K562 (cell line): ENCODE results near the gene HEMGN. TPM values are rescaled to one million over a fixed set of nuclear protein-coding genes. Genes with fewer than 3 reads are reported as not detected.

ENCODE experiments used
- AFF1 ChIP-seq, 2 experiments: fragments of 450-650 bp; IDR thresholded peaks; 2 replicates each; pipeline ENCODE4 v1.6.1; 2018; ENCODE audit warnings: mild to moderate bottlenecking in 2 of 2, low read depth in 1 of 2; ENCODE audit not compliant: partially characterized antibody in 2 of 2
- ARHGAP35 ChIP-seq: fragments of 450-650 bp; IDR thresholded peaks from 2 replicates; pipeline ENCODE4 v1.6.1; 2018; ENCODE audit not compliant: partially characterized antibody
- DIDO1 ChIP-seq: fragments of 450-650 bp; IDR thresholded peaks from 2 replicates; pipeline ENCODE4 v1.6.1; 2016; ENCODE audit warnings: low read depth, missing biosample characterization, missing genetic modification characterization
- FOXP1 ChIP-seq: sonication (generic); formaldehyde crosslinking; IDR thresholded peaks from 2 replicates; pipeline ENCODE4 v1.8.0; 2022; ENCODE audit warnings: mild to moderate bottlenecking, missing genetic modification reagents
- GABPB1 ChIP-seq: sonication (generic); formaldehyde crosslinking; IDR thresholded peaks from 2 replicates; pipeline ENCODE4 v1.8.0; 2022; ENCODE audit warnings: mild to moderate bottlenecking, missing genetic modification reagents
- HDAC8 ChIP-seq: fragments of 450-650 bp; IDR thresholded peaks from 2 replicates; pipeline ENCODE4 v1.6.1; 2016; ENCODE audit warnings: mild to moderate bottlenecking, missing genetic modification characterization, moderate library complexity, missing compliant biosample characterization
- HEY1 ChIP-seq: fragments of 250-450 bp; sonication (Bioruptor Pico); IDR thresholded peaks from 2 replicates; pipeline ENCODE4 v1.5.0; 2020; ENCODE audit warnings: mild to moderate bottlenecking, moderate library complexity, borderline replicate concordance
- HOXB6 ChIP-seq: fragments of 250-450 bp; sonication (Bioruptor Pico); IDR thresholded peaks from 2 replicates; pipeline ENCODE4 v1.5.1; 2022; ENCODE audit warnings: mild to moderate bottlenecking, borderline replicate concordance
- KHSRP ChIP-seq: fragments of 450-650 bp; IDR thresholded peaks from 2 replicates; pipeline ENCODE4 v1.6.1; 2017
- MAFF ChIP-seq: IDR thresholded peaks from 2 replicates; pipeline ENCODE4 v1.6.1; 2012; ENCODE audit warnings: low read length, improper control_type of control experiment
- MXI1 ChIP-seq: IDR thresholded peaks from 2 replicates; pipeline ENCODE4 v1.6.1; 2011; ENCODE audit warnings: low read depth, mild to moderate bottlenecking, improper control_type of control experiment, low read length
- NKRF ChIP-seq: fragments of 450-650 bp; IDR thresholded peaks from 2 replicates; pipeline ENCODE4 v1.6.1; 2016; ENCODE audit warnings: borderline replicate concordance
- POLR2B ChIP-seq: fragments of 450-650 bp; IDR thresholded peaks from 2 replicates; pipeline ENCODE4 v1.6.1; 2018; ENCODE audit warnings: low read depth; ENCODE audit not compliant: partially characterized antibody
- SIN3B ChIP-seq: fragments of 450-650 bp; IDR thresholded peaks from 2 replicates; pipeline ENCODE4 v1.6.1; 2017; ENCODE audit warnings: low read depth, mild to moderate bottlenecking, moderate library complexity
- STAT5A ChIP-seq: IDR thresholded peaks from 2 replicates; pipeline ENCODE4 v1.6.1; 2012; ENCODE audit warnings: low read length, inconsistent platforms, borderline replicate concordance
- U2AF1 ChIP-seq: fragments of 200-400 bp; formaldehyde crosslinking; optimal IDR thresholded peaks from 2 replicates; pipeline ENCODE3; 2017; ENCODE audit warnings: mild to moderate bottlenecking, low read depth, low read length, moderate library complexity
- ZNF140 ChIP-seq: fragments of 250-450 bp; sonication (Bioruptor Pico); IDR thresholded peaks from 2 replicates; pipeline ENCODE4 v1.8.0; 2021; ENCODE audit warnings: moderate library complexity, mild to moderate bottlenecking, inconsistent platforms
- ZNF197 ChIP-seq: fragments of 200-800 bp; sonication (Bioruptor generic); IDR thresholded peaks from 2 replicates; pipeline ENCODE4 v1.6.1; 2016; ENCODE audit warnings: low read depth, missing genetic modification characterization, missing compliant biosample characterization
- ZNF639 ChIP-seq, 2 experiments: fragments of 200-800 bp in 1 of 2; sonication (Bioruptor generic) in 1 of 2; sonication (generic) in 1 of 2; formaldehyde crosslinking in 1 of 2; IDR thresholded peaks in 1 of 2; conservative IDR thresholded peaks in 1 of 2; 2 replicates each; pipeline versions ENCODE4 v1.5.0 to v1.6.1; 2016 to 2020; ENCODE audit warnings: missing compliant biosample characterization in 1 of 2, missing genetic modification characterization in 1 of 2, missing genetic modification reagents in 1 of 2
- ZNF655 ChIP-seq: fragments of 250-450 bp; sonication (Bioruptor Pico); IDR thresholded peaks from 2 replicates; pipeline ENCODE4 v1.5.0; 2021
- polyA plus RNA-seq, 8 experiments: library from polyadenylated mRNA; depleted of rRNA in 4 of 8; stranded (reverse) in 5 of 8; unstranded in 3 of 8; fragments of >200 nt; fragmentation: Nextera tagmentation in 2 of 8; fragmentation: Illumina TruSeq in 1 of 8; extraction: Ambion mirVana in 2 of 8; extraction: Trizol in 1 of 8; gene quantifications; 2 replicates each; pipeline versions ENCODE4 v1.2.1 to v1.2.3, GENCODE V29; 2011 to 2014; ENCODE audit warnings: inconsistent platforms in 1 of 8, missing spikeins in 1 of 8
- total RNA-seq, 7 experiments: library from RNA; depleted of rRNA in 6 of 7; stranded (reverse); fragments of >200 nt in 6 of 7; fragmentation: Illumina TruSeq in 2 of 7; extraction: Trizol in 2 of 7; gene quantifications; 2 replicates each; pipeline versions ENCODE4 v1.2.1 to v1.2.3, GENCODE V29; 2011 to 2021; ENCODE audit warnings: low replicate concordance in 1 of 7

The HEMGN gene
- total and polyA plus RNA-seq, 9 of the 15 experiments (the other 6 are each of a cell fraction or from before 2014, with no cell fraction given): 56.3 to 258 (median 137) TPM

GRCh38 chr9:97938081-97938644 is at the start of gene HEMGN (continued):
- peak in 1 of 2 experiments; percentile 37; a peak in 1 of 4 replicates for TF ChIP-seq ZNF639 (CRISPR knock-in tag; conservative IDR thresholded peaks at IDR 0.05 in 1 of 2, IDR thresholded peaks at IDR 0.05 in 1 of 2)
- TF ChIP-seq FOXP1 (CRISPR knock-in tag): peak; percentile 60; the same call in 1 of the 2 replicates
- TF ChIP-seq MXI1: peak; percentile 86
- TF ChIP-seq NKRF: no peak
- TF ChIP-seq ARHGAP35: no peak
- TF ChIP-seq ZNF140 (CRISPR knock-in tag): no peak
- TF ChIP-seq KHSRP: peak; percentile 67
- no peak for TF ChIP-seq HDAC8 (tag)
- no peak for TF ChIP-seq HOXB6 (CRISPR knock-in tag)
- TF ChIP-seq ZNF197 (CRISPR knock-in tag): no peak
- TF ChIP-seq U2AF1: no peak
- no peak for TF ChIP-seq HEY1 (CRISPR knock-in tag)
- no peak for TF ChIP-seq DIDO1 (tag)
- peak; percentile 77 to 90 for TF ChIP-seq AFF1 (IDR thresholded peaks at IDR 0.05; ENCODE audit: low read depth in 1 of 2, partially characterized antibody in 2 of 2)
- TF ChIP-seq MAFF: peak; percentile 29; the same call in 1 of the 2 replicates
- no peak for TF ChIP-seq POLR2B
- TF ChIP-seq ZNF655 (CRISPR knock-in tag): no peak
- no peak for TF ChIP-seq SIN3B
- TF ChIP-seq GABPB1 (CRISPR knock-in tag): no peak
- TF ChIP-seq STAT5A: peak; percentile 96
